Fibroblast of skin of abdomen (primary cell): ENCODE data around the gene ZNF138. TPM values are rescaled to one million over a fixed set of nuclear protein-coding genes. Genes with fewer than 3 reads are reported as not detected.
"Not testable (repeated sequence)": the region's sequence is repeated elsewhere in the genome, so short reads cannot be mapped to it uniquely, and the experiment has no call there.

Experiments
- DNase-seq: peaks from one replicate; pipeline ENCODE4 v3.0.0-alpha.2; 2013
- polyA plus RNA-seq, 2 experiments: library from polyadenylated mRNA; unstranded; fragments of 120-200 nt; gene quantifications; one replicate each; pipeline ENCODE4 v1.2.1, GENCODE V29; 2013; ENCODE audit not compliant: insufficient read length in 2 of 2

ZNF138 gene
- polyA plus RNA-seq (2013, experiment 1 of 2; ENCODE audit: insufficient read length), result 4.3 TPM
- 4.7 TPM for polyA plus RNA-seq (2013, experiment 2 of 2; ENCODE audit: insufficient read length)

GRCh38 chr7:64794171-64794844, at the start of gene ZNF138:
Gene ZNF138, plus strand, starts transcription at chr7:64794428. Its CDS starts 141 bp downstream, at chr7:64794569.
- peak; percentile 94 for DNase-seq

DNA sequence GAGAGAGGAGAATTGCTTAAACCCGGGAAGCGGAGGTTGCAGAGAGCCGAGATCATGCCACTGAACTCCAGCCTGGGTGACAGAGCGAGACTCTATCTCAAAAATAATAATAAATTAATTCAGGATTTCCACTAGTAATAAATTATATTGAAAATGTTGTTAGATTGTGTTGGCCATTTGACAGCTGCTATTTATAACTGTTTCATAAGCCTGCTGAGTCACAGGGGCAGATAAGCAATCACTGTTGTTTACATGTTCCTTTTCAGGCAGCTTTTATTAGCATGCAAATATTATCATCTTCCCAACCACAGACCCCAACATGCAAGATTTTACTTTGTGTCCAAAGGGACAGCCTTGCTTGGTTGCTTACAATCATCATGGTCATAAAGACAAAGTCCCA, 49.5 kb upstream of the ZNF138 start:
- no peak for DNase-seq

- no peak for DNase-seq
These were observed 46.4 kb upstream of the ZNF138 start for GRCh38 chr7:64747802-64748201.

DNA sequence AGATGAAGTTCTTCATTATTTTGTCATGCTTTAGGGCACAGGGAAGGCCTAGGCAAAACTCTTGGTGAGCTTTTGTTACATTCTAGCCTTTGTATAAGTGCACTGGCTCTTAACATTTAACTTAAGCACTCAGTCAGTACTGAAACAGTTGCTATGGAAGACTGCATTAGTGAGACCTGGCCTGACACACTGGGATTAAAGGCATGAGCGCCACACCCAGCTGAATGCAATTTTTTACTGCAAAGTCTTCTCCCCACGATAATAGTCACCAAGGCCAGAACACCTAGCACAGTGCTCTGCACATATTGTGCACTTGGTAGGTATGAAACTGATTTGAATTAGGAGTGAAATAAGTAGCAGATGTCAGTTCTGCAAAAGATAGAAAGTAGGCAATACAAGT, 41.2 kb upstream of the ZNF138 start:
- DNase-seq, result no peak

DNA sequence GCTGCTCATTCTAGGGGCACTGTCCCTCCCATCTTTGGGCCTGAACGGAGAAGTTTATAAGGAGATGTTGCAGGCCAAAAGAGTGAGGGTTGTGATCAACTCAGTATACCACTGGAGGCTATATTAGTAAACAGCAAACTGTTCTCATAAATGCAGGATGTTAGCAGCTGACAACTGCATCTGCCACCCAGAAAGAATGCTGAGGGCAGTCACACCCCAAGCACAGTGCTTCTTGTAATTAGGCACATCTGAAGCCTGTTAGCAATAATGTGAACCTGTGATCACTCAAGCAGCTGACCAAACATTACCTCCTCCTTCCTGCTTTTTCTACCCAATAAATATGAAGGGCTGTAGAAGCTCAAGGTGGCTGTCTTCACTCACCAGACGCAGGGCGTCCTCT, 38.4 kb upstream of the ZNF138 start:
- DNase-seq, result no peak

- DNase-seq, result no peak
These were observed 36.1 kb upstream of the ZNF138 start for GRCh38 chr7:64758151-64758550.

DNA sequence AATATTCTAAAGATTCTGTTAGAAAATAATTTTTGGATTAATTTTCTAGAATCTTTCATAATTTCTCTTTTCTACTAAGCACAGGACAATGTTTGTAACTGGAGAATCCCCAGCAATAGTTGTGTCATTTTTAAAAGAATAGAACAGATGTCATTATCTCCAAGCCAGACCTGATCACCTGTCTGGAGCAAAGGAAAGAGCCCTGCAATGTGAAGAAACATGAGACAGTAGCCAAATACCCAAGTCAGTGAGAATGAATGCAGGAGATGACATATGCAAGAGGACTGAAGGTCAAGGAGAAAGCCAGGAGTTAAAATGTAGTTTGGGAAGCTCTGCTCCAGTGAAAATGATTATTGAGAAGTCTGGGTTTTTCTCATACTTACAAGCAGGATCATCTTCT, 25.4 kb upstream of the ZNF138 start:
- no peak for DNase-seq

DNA sequence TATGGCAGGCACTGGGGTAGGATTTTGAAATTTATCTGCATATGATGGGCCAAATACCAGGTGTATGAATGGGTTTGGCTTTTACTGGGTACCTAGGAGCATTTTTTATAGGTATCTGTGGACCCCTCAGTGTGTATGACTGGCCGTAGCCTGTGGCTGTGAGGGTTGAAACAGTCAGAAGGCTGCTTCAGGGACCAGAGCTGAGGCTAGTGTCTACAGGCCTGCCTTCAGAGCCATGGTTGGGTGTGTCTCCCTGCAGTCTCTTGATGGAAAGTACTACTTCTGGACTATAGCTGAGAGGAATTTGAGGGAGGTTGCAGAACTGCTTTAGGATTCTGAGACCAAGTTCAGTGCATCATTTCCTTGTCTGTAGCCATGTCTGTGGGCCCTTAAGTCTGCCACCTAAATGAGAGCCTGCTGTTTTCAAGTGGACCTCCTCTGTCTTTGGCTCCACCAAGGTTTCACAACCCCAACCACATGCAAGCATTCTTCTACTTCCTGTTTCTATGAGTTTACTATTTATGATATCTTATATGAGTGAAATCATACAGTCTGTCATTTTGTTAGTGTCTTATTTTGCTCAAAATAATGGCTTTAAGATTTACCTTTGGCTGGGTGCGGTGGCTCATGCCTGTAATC, 19.9 kb upstream of the ZNF138 start:
- DNase-seq, result no peak

DNA sequence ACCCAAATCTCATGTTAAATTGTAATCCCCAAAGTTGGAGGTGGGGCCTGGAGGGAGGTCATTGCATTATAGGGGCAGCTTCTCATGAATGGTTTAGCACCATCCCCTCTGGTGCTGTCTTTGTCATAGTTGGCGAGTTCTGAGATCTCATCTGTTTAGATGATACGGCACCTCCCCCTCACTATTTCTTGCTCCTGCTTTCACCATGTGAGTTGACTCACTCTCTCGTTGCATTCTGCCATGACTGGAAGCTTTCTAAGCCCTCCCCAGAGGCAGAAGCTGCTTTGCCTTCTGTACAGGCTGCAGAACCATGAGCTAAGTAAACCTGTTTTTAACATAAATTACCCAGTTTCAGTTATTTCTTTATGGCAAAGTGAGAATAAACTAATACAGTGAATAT, 18.9 kb upstream of the ZNF138 start:
- DNase-seq, result no peak

DNA sequence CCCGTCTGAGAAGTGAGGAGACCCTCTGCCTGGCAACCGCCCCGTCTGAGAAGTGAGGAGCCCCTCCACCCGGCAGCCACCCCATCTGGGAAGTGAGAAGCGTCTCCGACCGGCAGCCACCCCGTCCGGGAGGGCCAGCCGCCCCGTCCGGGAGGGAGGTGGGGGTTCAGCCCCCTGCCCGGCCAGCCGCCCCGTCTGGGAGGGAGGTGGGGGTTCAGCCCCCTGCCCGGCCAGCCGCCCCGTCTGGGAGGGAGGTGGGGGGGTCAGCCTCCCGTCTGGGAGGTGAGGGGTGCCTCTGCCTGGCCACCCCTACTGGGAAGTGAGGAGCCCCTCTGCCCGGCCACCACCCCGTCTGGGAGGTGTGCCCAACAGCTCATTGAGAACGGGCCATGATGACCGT, 9.4 kb upstream of the ZNF138 start:
- DNase-seq, result not testable (repeated sequence)

DNA sequence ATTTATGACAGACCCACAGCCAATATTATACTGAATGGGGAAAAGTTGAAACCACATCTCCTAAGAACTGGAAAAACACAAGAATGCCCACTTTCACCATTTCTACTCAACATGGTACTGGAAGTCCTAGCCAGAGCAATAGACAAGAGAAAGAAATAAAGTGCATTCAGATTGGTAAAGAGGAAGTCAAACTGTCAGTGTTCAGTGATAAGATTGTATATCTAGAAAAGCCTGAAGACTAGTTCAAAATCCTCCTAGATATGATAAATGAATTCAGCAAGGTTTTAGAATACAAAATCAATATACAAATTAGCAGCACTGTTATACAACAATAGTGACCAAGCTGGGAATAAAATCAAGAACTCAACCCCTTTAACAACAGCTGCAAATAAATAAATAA, 6.9 kb upstream of the ZNF138 start:
- no peak for DNase-seq

DNA sequence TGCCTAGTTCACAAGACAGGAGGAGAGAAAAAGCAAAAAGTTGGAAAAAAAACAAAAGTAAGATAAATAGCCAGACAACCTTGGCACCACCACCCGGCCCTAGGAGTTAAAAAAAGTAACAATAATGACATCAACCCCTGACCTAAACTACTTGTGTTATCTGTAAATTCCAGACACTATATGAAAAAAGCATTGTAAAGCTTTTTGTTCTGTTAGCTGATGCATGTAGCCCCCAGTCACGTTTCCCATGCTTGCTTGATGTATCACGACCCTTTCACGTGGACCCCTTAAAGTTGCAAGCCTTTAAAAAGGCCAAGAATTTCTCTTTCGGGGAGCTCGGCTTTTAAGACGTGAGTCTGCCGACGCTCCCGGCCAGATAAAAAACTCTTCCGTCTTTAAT, 5.0 kb upstream of the ZNF138 start:
- not testable (repeated sequence) for DNase-seq

DNA sequence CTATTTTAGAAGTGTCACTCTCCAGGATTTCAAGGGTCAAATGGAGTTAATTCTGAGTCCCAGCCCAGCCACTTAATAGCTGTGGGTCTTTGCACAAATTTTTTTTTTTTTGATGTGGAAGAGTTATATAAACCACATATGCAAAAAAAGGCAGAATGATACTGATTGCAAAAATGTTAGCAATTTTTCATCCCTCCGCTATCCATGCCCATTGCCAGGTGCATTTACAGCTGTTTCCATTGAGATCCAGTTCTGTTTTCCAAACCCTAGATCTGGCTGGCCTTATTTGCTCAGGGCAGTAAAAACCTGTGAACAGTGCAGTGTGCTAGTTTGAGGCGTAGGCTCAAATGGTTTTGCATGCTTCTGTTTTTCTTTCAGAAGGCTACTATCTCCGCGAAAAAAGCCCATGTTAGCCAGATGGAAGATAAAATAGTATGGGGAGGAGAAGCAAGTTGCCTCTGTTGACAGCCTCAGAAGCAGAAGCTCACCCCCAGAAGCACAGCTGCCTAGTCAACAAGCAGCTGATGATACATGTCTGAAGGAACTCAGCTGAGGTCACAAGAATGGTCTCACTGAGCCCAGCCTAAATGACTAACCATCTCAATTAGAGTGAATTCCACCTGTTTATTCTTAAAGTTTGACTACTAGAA, 997 bp upstream of the ZNF138 start:
- no peak for DNase-seq

DNA sequence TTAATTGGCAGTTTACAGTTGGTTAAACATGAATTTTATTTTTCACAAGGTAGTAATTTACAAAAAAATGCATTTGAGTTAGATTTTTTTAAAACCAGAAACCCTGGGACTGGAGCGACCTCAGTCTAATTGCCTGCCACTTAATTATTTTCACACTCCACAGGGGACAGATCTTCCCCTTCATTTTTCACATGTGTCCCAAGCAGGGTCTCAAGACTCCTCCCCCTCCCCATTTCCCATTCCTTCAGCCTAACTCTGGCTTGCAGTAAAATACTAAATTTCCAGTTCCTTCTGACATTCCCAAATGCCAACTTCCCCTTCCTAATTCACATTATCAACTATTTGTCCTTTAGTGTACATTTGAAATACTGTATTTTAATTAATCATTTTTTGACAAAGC, 948 bp downstream of the ZNF138 start:
- no peak for DNase-seq

DNA sequence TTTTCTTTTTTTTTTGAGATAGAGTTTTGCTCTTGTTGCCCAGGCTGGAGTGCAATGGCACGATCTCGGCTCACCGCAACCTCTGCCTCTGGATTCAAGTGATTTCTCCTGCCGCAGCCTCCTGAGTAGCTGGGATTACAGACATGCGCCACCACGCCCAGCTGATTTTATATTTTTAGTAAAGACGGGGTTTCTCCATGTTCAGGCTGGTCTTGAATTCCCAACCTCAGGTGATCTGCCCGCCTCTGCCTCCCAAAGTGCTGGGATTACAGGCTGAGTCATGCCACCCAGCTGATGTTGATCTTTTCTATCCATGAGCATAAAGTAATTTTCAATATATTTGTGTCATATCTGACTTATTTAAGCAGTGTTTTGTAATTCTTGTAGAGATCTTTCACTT, 4.9 kb downstream of the ZNF138 start:
- not testable (repeated sequence) for DNase-seq

DNA sequence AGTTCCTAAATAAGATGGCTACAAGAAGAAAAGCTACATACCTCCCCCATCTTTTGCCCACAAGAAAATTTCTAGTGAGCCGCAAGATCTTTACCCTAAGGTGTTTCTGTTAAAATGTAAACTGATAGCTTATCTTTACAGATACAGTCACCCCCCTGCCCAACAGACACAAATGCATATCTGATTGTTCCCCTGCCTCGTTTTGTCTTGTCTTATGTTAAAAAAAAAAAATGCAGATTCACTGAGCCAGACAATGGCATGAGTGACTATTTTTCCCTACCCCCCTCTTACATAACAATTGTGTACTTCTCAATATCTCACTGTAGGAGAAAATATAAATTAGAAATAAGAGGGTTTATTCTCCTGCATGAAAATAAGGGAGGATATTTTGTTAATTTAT, 8.5 kb downstream of the ZNF138 start:
- DNase-seq, result no peak

GRCh38 chr7:64807731-64808365, 13.6 kb downstream of the ZNF138 start:
- no peak for DNase-seq

DNA sequence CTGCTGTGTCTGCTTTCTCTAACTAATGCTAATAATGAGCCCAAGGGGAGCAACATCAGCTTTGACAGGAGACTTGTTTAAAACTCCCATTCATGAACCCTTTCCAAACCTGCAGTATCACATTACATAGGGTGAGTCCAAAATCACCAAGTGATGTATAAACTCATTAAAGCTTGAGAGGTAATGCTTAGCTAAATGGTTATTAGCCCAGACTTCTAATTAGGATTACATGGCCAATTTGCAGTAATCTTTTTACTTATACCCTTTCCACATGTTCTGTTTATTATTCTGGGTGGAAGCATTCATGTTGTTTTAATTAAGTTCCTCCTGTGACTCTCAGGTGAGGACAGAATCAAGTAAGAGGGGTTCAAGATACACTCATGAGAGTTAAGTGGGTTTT, 17.5 kb downstream of the ZNF138 start:
- DNase-seq, result no peak

- no peak for DNase-seq
These were observed 36.7 kb downstream of the ZNF138 start for GRCh38 chr7:64830926-64831325.

GRCh38 chr7:64832136-64832535, 37.9 kb downstream of the ZNF138 start:
- no peak for DNase-seq

DNA sequence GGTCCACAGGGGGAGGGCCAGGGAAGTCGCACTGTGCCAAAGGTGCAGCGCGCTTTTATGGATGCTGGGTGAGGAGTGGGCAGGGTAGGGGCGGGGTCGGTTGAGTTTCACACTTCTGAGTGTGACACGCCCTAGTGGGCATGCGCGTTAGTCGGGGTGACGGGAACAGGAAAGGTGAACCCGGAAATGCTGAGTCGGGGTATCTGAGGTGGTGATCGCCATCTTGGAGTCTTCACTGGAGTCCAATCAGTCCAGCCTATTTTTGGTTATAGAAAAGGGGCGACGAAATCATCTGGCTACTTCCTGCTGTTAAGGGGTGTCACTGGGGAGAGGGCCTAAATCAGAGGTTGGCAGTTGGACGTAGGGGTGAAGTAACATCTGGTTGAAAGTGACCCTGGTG, 40.8 kb downstream of the ZNF138 start:
- DNase-seq, result no peak

GRCh38 chr7:64835856-64836255, 41.6 kb downstream of the ZNF138 start:
- DNase-seq, result not testable (repeated sequence)

DNA sequence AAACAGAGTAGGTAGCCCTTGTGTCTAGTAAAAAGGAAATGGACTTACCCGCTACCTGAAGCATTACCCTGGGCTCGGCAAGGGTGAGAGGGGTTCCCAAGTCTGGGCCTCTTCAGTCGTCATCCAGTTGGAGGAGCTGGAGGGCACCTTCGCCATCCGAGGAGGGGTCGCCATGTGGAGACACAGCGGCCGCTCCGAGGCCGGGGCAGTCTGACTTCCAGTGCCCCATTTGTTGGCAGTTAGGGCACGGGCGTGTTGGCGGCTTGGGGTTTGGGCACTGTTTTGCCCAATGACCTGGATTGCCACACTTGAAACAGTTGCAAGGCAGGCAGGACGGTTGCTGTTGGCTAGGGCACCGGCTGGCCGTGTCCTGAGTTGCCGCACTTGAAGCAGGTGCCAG, 43.8 kb downstream of the ZNF138 start:
- DNase-seq, result not testable (repeated sequence)
